Liver (tissue), 9 donors: Measurements from ENCODE around the gene SOST. TPM values are rescaled to one million over a fixed set of nuclear protein-coding genes. Genes with fewer than 3 reads are reported as not detected.

Source experiments
- DNase-seq: peaks from one replicate; pipeline ENCODE4 v3.0.0-alpha.2; 2017; ENCODE audit warnings: low spot score
- H3K27ac ChIP-seq, 2 donors: one replicate each; pipeline ENCODE4 v1.7.0; 2013; ENCODE audit warnings: inconsistent platforms in 2 of 2, low read length in 2 of 2, control low read depth in 1 of 2, low read depth in 1 of 2, mild to moderate bottlenecking in 1 of 2
- H3K27me3 ChIP-seq, 4 donors: one replicate each; pipeline versions ENCODE4 v1.6.1 to v1.7.0; 2013; ENCODE audit warnings: low read length in 3 of 4, inconsistent platforms in 1 of 4, mild to moderate bottlenecking in 1 of 4, moderate library complexity in 1 of 4; ENCODE audit not compliant: control insufficient read depth in 4 of 4, insufficient read depth in 4 of 4
- H3K36me3 ChIP-seq, 4 donors: one replicate each; pipeline versions ENCODE4 v1.6.1 to v1.7.0; 2013; ENCODE audit warnings: low read length in 3 of 4, mild to moderate bottlenecking in 3 of 4, low read depth in 1 of 4, moderate library complexity in 1 of 4; ENCODE audit not compliant: control insufficient read depth in 4 of 4, insufficient read depth in 3 of 4
- H3K4me1 ChIP-seq, 4 donors: one replicate each; pipeline versions ENCODE4 v1.6.1 to v1.7.0; 2013; ENCODE audit warnings: low read length in 3 of 4, mild to moderate bottlenecking in 3 of 4, moderate library complexity in 1 of 4; ENCODE audit not compliant: control insufficient read depth in 4 of 4, insufficient read depth in 4 of 4
- H3K4me3 ChIP-seq, 3 donors: one replicate each; pipeline versions ENCODE4 v1.6.1 to v1.7.0; 2013; ENCODE audit warnings: low read length in 3 of 3, control low read depth in 1 of 3, low read depth in 1 of 3, mild to moderate bottlenecking in 1 of 3
- H3K9ac ChIP-seq, 2 donors: one replicate each; pipeline ENCODE4 v1.7.0; 2013; ENCODE audit warnings: low read length in 2 of 2, mild to moderate bottlenecking in 2 of 2, moderate library complexity in 2 of 2, control low read depth in 1 of 2, low read depth in 1 of 2
- H3K9me3 ChIP-seq, 4 donors: one replicate each; pipeline versions ENCODE4 v1.6.1 to v1.7.0; 2013; ENCODE audit warnings: low read length in 3 of 4; ENCODE audit not compliant: control insufficient read depth in 4 of 4
- ATF3 ChIP-seq: IDR thresholded peaks from 2 replicates; pipeline ENCODE4 v1.6.1; 2016; ENCODE audit warnings: antibody characterized with exemption
- CTCF ChIP-seq: fragments of 150-350 bp; IDR thresholded peaks from 2 replicates; pipeline ENCODE4 v1.5.1; 2017; ENCODE audit warnings: improper control_type of control experiment, low read depth, low read length; ENCODE audit not compliant: missing input control
- EGR1 ChIP-seq, 2 donors: IDR thresholded peaks; 2 replicates each; pipeline ENCODE4 v1.6.1; 2016 to 2018; ENCODE audit warnings: antibody characterized with exemption in 2 of 2, low read depth in 2 of 2
- FOXA1 ChIP-seq: IDR thresholded peaks from 2 replicates; pipeline ENCODE4 v1.6.1; 2016; ENCODE audit warnings: antibody characterized with exemption
- FOXA2 ChIP-seq: IDR thresholded peaks from 2 replicates; pipeline ENCODE4 v1.6.1; 2016; ENCODE audit warnings: antibody characterized with exemption
- HNF4A ChIP-seq, 2 donors: conservative IDR thresholded peaks; 2 replicates each; pipeline ENCODE4 v1.6.1; 2016; ENCODE audit warnings: antibody characterized with exemption in 2 of 2, mild to moderate bottlenecking in 2 of 2
- HNF4G ChIP-seq: IDR thresholded peaks from 2 replicates; pipeline ENCODE4 v1.6.1; 2016; ENCODE audit warnings: antibody characterized with exemption
- JUND ChIP-seq, 2 donors: IDR thresholded peaks; 2 replicates each; pipeline ENCODE4 v1.6.1; 2016; ENCODE audit warnings: antibody characterized with exemption in 2 of 2
- MAX ChIP-seq: IDR thresholded peaks from 2 replicates; pipeline ENCODE4 v1.6.1; 2016; ENCODE audit warnings: antibody characterized with exemption
- NR2F2 ChIP-seq: IDR thresholded peaks from 2 replicates; pipeline ENCODE4 v1.6.1; 2016; ENCODE audit warnings: antibody characterized with exemption
- RAD21 ChIP-seq, 2 donors: IDR thresholded peaks; 2 replicates each; pipeline ENCODE4 v1.6.1; 2016; ENCODE audit warnings: antibody characterized with exemption in 2 of 2, mild to moderate bottlenecking in 2 of 2
- REST ChIP-seq: IDR thresholded peaks from 2 replicates; pipeline ENCODE4 v1.6.1; 2016; ENCODE audit warnings: antibody characterized with exemption, mild to moderate bottlenecking
- RXRA ChIP-seq, 2 donors: IDR thresholded peaks; 2 replicates each; pipeline ENCODE4 v1.6.1; 2017 to 2018; ENCODE audit warnings: antibody characterized with exemption in 2 of 2, mild to moderate bottlenecking in 1 of 2
- TAF1 ChIP-seq: conservative IDR thresholded peaks from 2 replicates; pipeline ENCODE4 v1.6.1; 2016; ENCODE audit warnings: antibody characterized with exemption, mild to moderate bottlenecking
- YY1 ChIP-seq: IDR thresholded peaks from 2 replicates; pipeline ENCODE4 v1.6.1; 2016; ENCODE audit warnings: antibody characterized with exemption, mild to moderate bottlenecking
- ZBTB33 ChIP-seq: IDR thresholded peaks from 2 replicates; pipeline ENCODE4 v1.6.1; 2016; ENCODE audit warnings: antibody characterized with exemption
- WGBS: extraction: QIAGEN DNeasy Blood & Tissue Kit; methylation state at CpG from one replicate; pipeline ENCODE4 v1.1.7; 2013; 5-methylcytosine and 5-hydroxymethylcytosine counted together
- polyA plus RNA-seq, 2 donors: library from polyadenylated mRNA; stranded (reverse) in 1 of 2; unstranded in 1 of 2; fragments of 200-250 nt in 1 of 2; fragments of >200 nt in 1 of 2; fragmentation: Nextera tagmentation in 1 of 2; extraction: Ambion mirVana in 1 of 2; gene quantifications; one replicate each; pipeline versions ENCODE4 v1.2.1 to v1.2.3, GENCODE V29; 2013 to 2015
- total RNA-seq, 2 donors: library from RNA; depleted of rRNA; stranded (reverse); fragments of >200 nt; gene quantifications; one replicate each; pipeline ENCODE4 v1.2.3, GENCODE V29; 2014
- donor health status: healthy.
- donor health status: healthy.
- donor health status: healthy.
- donor health status: healthy.
- donor health status: healthy.

SOST gene
- total and polyA plus RNA-seq, 4 donors = not detected

- WGBS = 82% methylated on average over 2 of the region's 2 CpGs
- Histone ChIP-seq H3K9ac (no peak overlapping the region), H3K4me1 (peaks cover 0 to 8% (median 6%) of the 10 kb centered on the region in 4 donors), H3K27me3 (no peaks in the 10 kb centered on the region), H3K36me3 (no peaks in the 10 kb centered on the region), H3K9me3 (no peaks in the 10 kb centered on the region), H3K27ac (no peak overlapping the region), H3K4me3 (no peak overlapping the region)
- no peak for DNase-seq
- TF ChIP-seq REST (no peak), CTCF (no peak), JUND (IDR thresholded peaks at IDR 0.05) (no peak), FOXA2 (no peak), NR2F2 (no peak), HNF4G (no peak), EGR1 (IDR thresholded peaks at IDR 0.05; ENCODE audit: low read depth in 2 of 2) (no peak), FOXA1 (no peak), MAX (no peak), YY1 (no peak), RAD21 (IDR thresholded peaks at IDR 0.05) (no peak), TAF1 (no peak), RXRA (IDR thresholded peaks at IDR 0.05) (no peak), ZBTB33 (no peak), ATF3 (no peak), HNF4A (conservative IDR thresholded peaks at IDR 0.05) (no peak)
These were observed 29.1 kb upstream of the SOST start for GRCh38 chr17:43787728-43788127.

GRCh38 chr17:43784628-43785101, 26.1 kb upstream of the SOST start:
- H3K9ac ChIP-seq = no peak overlapping the region
- no peak overlapping the region for H3K4me3 ChIP-seq
- TF ChIP-seq HNF4G (no peak), YY1 (no peak), FOXA2 (no peak), TAF1 (no peak)
- 90% methylated on average over 5 of the region's 5 CpGs for WGBS
- H3K36me3 ChIP-seq = no peaks in the 10 kb centered on the region
- DNase-seq = no peak
- H3K4me1 ChIP-seq = peaks cover 0 to 9% (median 7%) of the 10 kb centered on the region in 4 donors
- H3K27ac ChIP-seq = no peak overlapping the region
- no peaks in the 10 kb centered on the region for H3K9me3 ChIP-seq
- H3K27me3 ChIP-seq = no peaks in the 10 kb centered on the region
